Smooth muscle cell (in vitro differentiated cells): ENCODE results near the gene FBXO47. TPM values are rescaled to one million over a fixed set of nuclear protein-coding genes. Genes with fewer than 3 reads are reported as not detected.
A peak's percentile ranks its signal among the peaks of the same experiment; 100 is the strongest.

Source experiments
- DNase-seq: peaks from one replicate; lab custom pipeline; 2025; ENCODE audit not compliant: unreplicated experiment; lab: John Stamatoyannopoulos, UW
- H2AFZ ChIP-seq: fragments of 200-600 bp; sonication (generic); 2 replicates; pipeline ENCODE4 v1.6.0; 2016; ENCODE audit warnings: antibody characterized with exemption, low read depth, mild to moderate bottlenecking
- H3F3A ChIP-seq: fragments of 200-600 bp; sonication (generic); 2 replicates; pipeline ENCODE4 v1.6.0; 2017; ENCODE audit warnings: antibody characterized with exemption, low read depth
- H3K27ac ChIP-seq: fragments of 200-600 bp; sonication (generic); 2 replicates; pipeline ENCODE4 v1.5.1; 2016; ENCODE audit warnings: low read depth, mild to moderate bottlenecking
- H3K27me3 ChIP-seq: fragments of 200-600 bp; sonication (generic); 2 replicates; pipeline ENCODE4 v1.6.1; 2016; ENCODE audit warnings: low read depth, mild to moderate bottlenecking
- H3K36me3 ChIP-seq: fragments of 200-600 bp; sonication (generic); 2 replicates; pipeline ENCODE4 v1.5.1; 2016; ENCODE audit warnings: low read depth
- H3K4me1 ChIP-seq: fragments of 200-600 bp; sonication (generic); 2 replicates; pipeline ENCODE4 v1.5.1; 2016; ENCODE audit warnings: low read depth
- H3K4me2 ChIP-seq: fragments of 200-600 bp; sonication (generic); 2 replicates; pipeline ENCODE4 v1.6.0; 2016; ENCODE audit warnings: mild to moderate bottlenecking
- H3K4me3 ChIP-seq: fragments of 200-600 bp; sonication (generic); 2 replicates; pipeline ENCODE4 v1.5.1; 2016; ENCODE audit warnings: mild to moderate bottlenecking
- H3K79me2 ChIP-seq: fragments of 200-600 bp; sonication (generic); 2 replicates; pipeline ENCODE4 v1.6.0; 2016; ENCODE audit warnings: low read depth, mild to moderate bottlenecking
- H3K9ac ChIP-seq: fragments of 200-600 bp; sonication (generic); 2 replicates; pipeline ENCODE4 v1.6.0; 2016; ENCODE audit warnings: low read depth
- H3K9me3 ChIP-seq: fragments of 200-600 bp; sonication (generic); replicated peaks from 2 replicates; pipeline ENCODE4 v1.5.1; 2016; ENCODE audit warnings: low read depth
- H4K20me1 ChIP-seq: fragments of 200-600 bp; sonication (generic); 2 replicates; pipeline ENCODE4 v1.6.0; 2016; ENCODE audit warnings: low read depth
- CTCF ChIP-seq: fragments of 200-600 bp; sonication (generic); IDR thresholded peaks from 2 replicates; pipeline ENCODE4 v1.5.1; 2017; ENCODE audit warnings: borderline replicate concordance, mild to moderate bottlenecking, antibody characterized with exemption; ENCODE audit not compliant: insufficient read depth, poor library complexity, severe bottlenecking
- WGBS: methylation state at CpG from one replicate; pipeline ENCODE4 v1.1.7; 2016; ENCODE audit warnings: low lambda C conversion rate; 5-methylcytosine and 5-hydroxymethylcytosine counted together
- polyA plus RNA-seq: library from polyadenylated mRNA; unstranded; fragments of >200 nt; fragmentation: Nextera tagmentation; extraction: Ambion mirVana; gene quantifications from 2 replicates; pipeline ENCODE4 v1.2.1, GENCODE V29; 2016
- total RNA-seq: library from RNA; depleted of rRNA; stranded (reverse); fragments of >200 nt; gene quantifications from 2 replicates; pipeline ENCODE4 v1.2.3, GENCODE V29; 2014

The FBXO47 gene
- total and polyA plus RNA-seq, 2 experiments from 2014 or later, result not detected

- H3K79me2 ChIP-seq, result peaks cover 76% of the 10 kb centered on the region
- H3K27me3 ChIP-seq, result no peaks in the 10 kb centered on the region
- no peak for TF ChIP-seq CTCF
- H3K36me3 ChIP-seq, result peaks cover 8% of the 10 kb centered on the region
- no peak overlapping the region for H3K9ac ChIP-seq
- no peak for DNase-seq
- H4K20me1 ChIP-seq, result peaks cover 100% of the 10 kb centered on the region
- peaks cover under 1% of the 10 kb centered on the region for H3F3A ChIP-seq
- H3K4me2 ChIP-seq, result no peak overlapping the region
- no peaks in the 10 kb centered on the region for H3K9me3 ChIP-seq
- no peak overlapping the region for H3K4me3 ChIP-seq
- peaks cover 12% of the 10 kb centered on the region for H3K4me1 ChIP-seq
- H3K27ac ChIP-seq, result no peak overlapping the region
- 100% methylated on average over 3 of the region's 3 CpGs for WGBS
- H2AFZ ChIP-seq, result no peak overlapping the region
Observed at GRCh38 chr17:38904892-38905291, 62.3 kb downstream of the FBXO47 start.

GRCh38 chr17:38903404-38903803 lies 63.8 kb downstream of the FBXO47 start:
- DNase-seq, result no peak
- WGBS, result 99% methylated on average over 6 of the region's 6 CpGs
- Histone ChIP-seq H3K9me3 (no peaks in the 10 kb centered on the region), H3K4me1 (peaks cover 12% of the 10 kb centered on the region), H2AFZ (no peak overlapping the region), H3K4me3 (no peak overlapping the region), H3K27me3 (no peaks in the 10 kb centered on the region), H3K27ac (no peak overlapping the region), H3F3A (peaks cover 14% of the 10 kb centered on the region), H3K9ac (no peak overlapping the region), H3K36me3 (peaks cover 8% of the 10 kb centered on the region), H3K4me2 (no peak overlapping the region), H4K20me1 (peaks cover 100% of the 10 kb centered on the region), H3K79me2 (peaks cover 66% of the 10 kb centered on the region)
- TF ChIP-seq CTCF, result no peak

- H3K9me3 ChIP-seq, result no peaks in the 10 kb centered on the region
- no peaks in the 10 kb centered on the region for H3K27me3 ChIP-seq
- peaks cover 31% of the 10 kb centered on the region for H3F3A ChIP-seq
- H2AFZ ChIP-seq, result no peak overlapping the region
- peak overlapping the region; percentile 66 for H3K4me2 ChIP-seq
- H3K9ac ChIP-seq, result no peak overlapping the region
- H4K20me1 ChIP-seq, result peaks cover 100% of the 10 kb centered on the region
- peaks cover 44% of the 10 kb centered on the region for H3K79me2 ChIP-seq
- peak overlapping the region; percentile 83 for H3K27ac ChIP-seq
- no peak overlapping the region for H3K4me3 ChIP-seq
- TF ChIP-seq CTCF, result no peak
- DNase-seq, result peak; percentile 26
- H3K36me3 ChIP-seq, result peaks cover 8% of the 10 kb centered on the region
- peaks cover 27% of the 10 kb centered on the region for H3K4me1 ChIP-seq
- 11% methylated on average over 10 of the region's 10 CpGs for WGBS
Observed at GRCh38 chr17:38900978-38901656, 66.1 kb downstream of the FBXO47 start.

GRCh38 chr17:38899421-38899820 lies 67.8 kb downstream of the FBXO47 start:
- Histone ChIP-seq H3F3A (peaks cover 36% of the 10 kb centered on the region), H3K27me3 (no peaks in the 10 kb centered on the region), H3K9me3 (no peaks in the 10 kb centered on the region), H3K9ac (no peak overlapping the region), H3K36me3 (peaks cover 8% of the 10 kb centered on the region), H2AFZ (no peak overlapping the region), H4K20me1 (peaks cover 100% of the 10 kb centered on the region), H3K79me2 (peaks cover 29% of the 10 kb centered on the region), H3K4me2 (no peak overlapping the region), H3K4me1 (peaks cover 37% of the 10 kb centered on the region), H3K27ac (peak overlapping the region; percentile 83), H3K4me3 (no peak overlapping the region)
- whole genome bisulfite sequencing, result 91% methylated on average over 5 of the region's 5 CpGs
- no peak for DNase-seq
- TF ChIP-seq CTCF, result no peak
